KMS-11 (cell line): ENCODE measurements around the gene RUNX1.

ENCODE experiments used
- H2AFZ ChIP-seq: fragments of 200-600 bp; sonication (generic); 2 replicates; pipeline ENCODE4 v1.6.1; 2016; ENCODE audit warnings: antibody characterized with exemption, mixed run types, low read depth
- H3K27ac ChIP-seq: fragments of 200-600 bp; sonication (generic); 2 replicates; pipeline ENCODE4 v1.6.1; 2016; ENCODE audit warnings: mild to moderate bottlenecking, mixed run types
- H3K27me3 ChIP-seq: fragments of 200-600 bp; sonication (generic); 2 replicates; pipeline ENCODE4 v1.6.1; 2017; ENCODE audit warnings: mild to moderate bottlenecking, low read depth, mixed run types, moderate library complexity; ENCODE audit not compliant: insufficient read depth
- H3K36me3 ChIP-seq: fragments of 200-600 bp; sonication (generic); 2 replicates; pipeline ENCODE4 v1.6.1; 2017; ENCODE audit warnings: mild to moderate bottlenecking, mixed run types; ENCODE audit not compliant: insufficient read depth
- H3K4me1 ChIP-seq: fragments of 200-600 bp; sonication (generic); 2 replicates; pipeline ENCODE4 v1.6.1; 2016; ENCODE audit warnings: mild to moderate bottlenecking, low read depth, mixed run types; ENCODE audit not compliant: poor library complexity, severe bottlenecking
- H3K4me2 ChIP-seq: fragments of 200-600 bp; sonication (generic); 2 replicates; pipeline ENCODE4 v1.7.0; 2016; ENCODE audit warnings: mild to moderate bottlenecking, mixed run types
- H3K4me3 ChIP-seq: fragments of 200-600 bp; sonication (generic); IDR thresholded peaks from 2 replicates; pipeline ENCODE4 v1.6.1; 2017; ENCODE audit warnings: low read depth, low read length, mixed read lengths; ENCODE audit not compliant: insufficient read depth
- H3K79me2 ChIP-seq: fragments of 200-600 bp; sonication (generic); 2 replicates; pipeline ENCODE4 v1.6.1; 2016; ENCODE audit warnings: low read depth, mixed run types; ENCODE audit not compliant: insufficient read depth
- H3K9ac ChIP-seq: fragments of 200-600 bp; sonication (generic); 2 replicates; pipeline ENCODE4 v1.6.1; 2016; ENCODE audit warnings: mild to moderate bottlenecking, mixed run types
- H4K20me1 ChIP-seq: fragments of 200-600 bp; sonication (generic); 2 replicates; pipeline ENCODE4 v1.6.1; 2016; ENCODE audit warnings: mild to moderate bottlenecking, mixed run types; ENCODE audit not compliant: insufficient read depth
- CTCF ChIP-seq: fragments of 200-600 bp; sonication (generic); conservative IDR thresholded peaks from 2 replicates; pipeline ENCODE4 v1.6.1; 2017; ENCODE audit warnings: low read depth, mild to moderate bottlenecking, antibody characterized with exemption, low read length, moderate library complexity, mixed read lengths

The RUNX1 gene

DNA sequence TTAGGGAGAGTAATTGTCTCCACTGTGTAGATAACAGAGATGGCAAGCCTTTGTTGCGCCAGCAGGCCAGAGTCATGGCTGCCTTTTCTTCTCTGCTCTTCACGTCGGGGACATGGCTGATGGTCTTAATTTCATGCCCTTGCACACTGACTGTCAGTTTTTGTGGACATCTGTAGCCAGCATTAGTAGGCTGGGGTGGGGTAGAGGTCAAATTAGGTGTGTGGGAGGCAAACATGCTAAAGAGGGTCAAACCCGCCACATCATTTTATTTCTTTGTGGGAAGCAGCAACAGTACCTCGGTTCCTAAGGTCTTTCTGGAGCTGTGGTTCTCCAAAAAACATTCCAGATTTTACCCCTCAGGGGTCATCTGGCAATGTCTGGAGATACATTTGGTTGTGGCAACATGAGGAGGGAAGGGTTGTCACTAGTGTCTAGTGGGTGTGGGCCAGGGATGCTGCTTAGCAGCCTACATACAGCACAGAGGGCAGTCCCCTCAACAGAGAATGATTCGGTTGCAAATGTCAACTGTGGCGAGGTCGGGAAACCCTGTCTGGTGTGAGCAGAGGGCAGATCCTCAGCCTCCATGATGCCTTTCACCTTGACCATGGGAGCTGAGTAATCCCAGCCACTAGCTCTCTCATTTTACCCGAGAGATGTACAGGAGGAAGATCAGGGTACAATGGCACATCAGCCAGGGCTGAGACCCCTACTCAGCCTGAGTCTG lies 14.7 kb downstream of the RUNX1 start:
- Histone ChIP-seq H3K9ac (no peak overlapping the region), H4K20me1 (no peaks in the 10 kb centered on the region), H3K4me2 (no peak overlapping the region), H3K27ac (no peak overlapping the region), H3K79me2 (no peaks in the 10 kb centered on the region), H3K4me3 (no peak overlapping the region), H3K27me3 (no peaks in the 10 kb centered on the region; the same call in 1 of the 2 replicates), H3K4me1 (no peaks in the 10 kb centered on the region), H3K36me3 (no peaks in the 10 kb centered on the region), H2AFZ (no peak overlapping the region)
- no peak for TF ChIP-seq CTCF

DNA sequence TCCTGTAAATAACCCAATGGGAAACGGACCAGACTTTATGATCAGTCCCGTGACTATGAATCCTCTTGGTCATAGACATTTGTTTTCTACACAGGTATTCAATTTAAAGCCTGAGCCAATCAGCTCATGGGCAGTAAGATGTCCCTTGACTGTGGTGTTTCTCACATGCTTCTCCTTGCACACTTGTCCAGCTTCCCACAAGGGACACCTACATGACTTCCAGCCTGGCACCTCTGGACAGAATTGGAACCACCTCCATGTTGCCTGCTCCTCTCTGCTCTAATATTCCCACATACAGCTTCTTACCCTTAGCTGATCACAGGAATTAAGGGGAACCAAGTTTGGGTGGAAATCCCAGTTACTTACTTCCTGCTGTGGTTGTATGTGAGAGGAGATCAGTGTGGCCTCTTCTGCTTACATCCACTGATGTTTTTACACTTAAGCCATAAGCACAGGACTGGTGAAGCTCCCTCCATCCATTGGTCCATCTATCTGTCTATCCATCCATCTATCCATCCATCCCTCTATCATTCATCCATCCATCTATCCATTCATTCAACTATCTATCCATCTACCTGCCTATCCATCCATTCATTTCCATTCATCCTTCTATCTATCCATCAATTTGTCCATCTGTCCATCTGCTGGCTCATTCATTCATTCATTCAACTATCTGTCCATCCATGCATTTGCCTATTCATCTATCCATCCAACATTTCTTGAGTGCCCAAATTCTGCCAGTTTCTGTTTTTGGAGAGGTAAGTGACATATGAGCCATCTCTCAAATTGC lies 16.4 kb downstream of the RUNX1 start:
- Histone ChIP-seq H3K27ac (no peak overlapping the region), H2AFZ (no peak overlapping the region), H3K4me2 (no peak overlapping the region), H3K4me3 (no peak overlapping the region), H3K36me3 (no peaks in the 10 kb centered on the region), H3K4me1 (peaks cover 17% of the 10 kb centered on the region), H3K9ac (no peak overlapping the region), H3K27me3 (no peaks in the 10 kb centered on the region; the same call in 1 of the 2 replicates), H3K79me2 (no peaks in the 10 kb centered on the region), H4K20me1 (no peaks in the 10 kb centered on the region)
- TF ChIP-seq CTCF = no peak

- Histone ChIP-seq H3K36me3 (no peaks in the 10 kb centered on the region), H3K4me3 (no peak overlapping the region), H3K9ac (no peak overlapping the region), H3K4me2 (peak overlapping the region; percentile 67; the same call in 1 of the 2 replicates), H3K4me1 (peaks cover 44% of the 10 kb centered on the region), H4K20me1 (no peaks in the 10 kb centered on the region), H3K79me2 (no peaks in the 10 kb centered on the region), H3K27me3 (peaks cover 3% of the 10 kb centered on the region; the same call in 1 of the 2 replicates), H3K27ac (peak overlapping the region; percentile 91; the same call in 1 of the 2 replicates), H2AFZ (peak overlapping the region; percentile 4; the same call in 1 of the 2 replicates)
- no peak for TF ChIP-seq CTCF
Measured at GRCh38 chr21:35028451-35028978, 20.6 kb downstream of the RUNX1 start.

DNA sequence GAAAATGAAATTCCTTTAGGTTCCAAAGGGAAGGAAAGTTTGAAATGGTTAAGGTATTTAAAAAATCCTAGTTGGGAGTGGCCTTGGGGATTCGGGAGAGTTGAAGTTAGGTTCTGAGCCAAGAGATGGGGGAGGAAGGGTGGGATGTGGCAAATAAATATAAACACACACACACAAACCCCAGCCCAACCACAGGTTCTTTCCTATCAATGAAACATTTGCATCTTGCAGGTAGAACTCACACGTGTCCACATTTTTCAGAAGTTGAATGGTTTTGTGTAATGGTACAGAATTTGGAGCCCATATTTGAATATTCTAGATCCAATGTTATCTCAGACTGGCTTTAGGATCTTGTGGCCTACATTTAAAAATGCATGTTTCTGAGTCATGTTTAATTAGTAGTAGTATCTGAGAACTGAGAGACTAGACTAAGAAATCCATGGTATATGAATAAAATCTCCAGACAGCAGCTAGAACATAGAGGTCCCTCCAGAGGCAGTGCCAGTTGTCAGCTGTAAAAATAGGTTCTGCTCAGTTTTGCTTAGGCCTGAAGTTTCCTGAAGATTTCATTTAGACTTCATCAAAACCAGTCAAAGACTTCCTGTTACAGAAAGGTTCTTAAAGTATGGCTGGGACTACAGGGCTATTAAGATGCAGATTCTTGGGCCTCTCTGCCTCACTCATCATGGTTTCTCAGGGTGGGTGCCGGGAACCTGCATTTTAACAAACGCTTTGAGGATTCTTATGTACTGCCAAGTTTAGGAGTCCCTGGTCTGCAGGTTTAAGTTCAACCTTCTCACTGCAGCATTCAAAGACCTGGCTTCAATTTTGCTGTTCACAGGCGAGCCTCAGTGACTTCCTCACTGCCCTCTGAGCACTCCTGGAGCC lies 21.3 kb downstream of the RUNX1 start:
- Histone ChIP-seq H3K27ac (peak overlapping the region; percentile 91), H4K20me1 (no peaks in the 10 kb centered on the region), H2AFZ (peak overlapping the region; percentile 74; the same call in 1 of the 2 replicates), H3K4me2 (peak overlapping the region; percentile 67), H3K36me3 (no peaks in the 10 kb centered on the region), H3K4me1 (peaks cover 44% of the 10 kb centered on the region), H3K27me3 (peaks cover 3% of the 10 kb centered on the region; the same call in 1 of the 2 replicates), H3K9ac (peak overlapping the region; percentile 75; the same call in 1 of the 2 replicates), H3K4me3 (no peak overlapping the region), H3K79me2 (no peaks in the 10 kb centered on the region)
- TF ChIP-seq CTCF = no peak
